HL-60 (cell line): ENCODE data around the gene SLC9A3.

Experiments
- CTCF ChIP-seq: IDR thresholded peaks from one replicate; pipeline ENCODE4 v1.5.1; 2011; ENCODE audit warnings: low read length, control low read depth, inconsistent platforms; ENCODE audit not compliant: insufficient read depth
- GABPA ChIP-seq: IDR thresholded peaks from 2 replicates; pipeline ENCODE4 v1.6.1; 2012; ENCODE audit warnings: low read depth
- POLR2AphosphoS5 ChIP-seq: IDR thresholded peaks from 2 replicates; pipeline ENCODE4 v1.6.1; 2012; ENCODE audit warnings: low read depth

GRCh38 chr5:432201-432927 is 91.9 kb downstream of the SLC9A3 start:
- TF ChIP-seq CTCF (no peak), POLR2AphosphoS5 (no peak), GABPA (no peak)
